ENCODE data around the gene PARVG. TPM values are rescaled to one million over a fixed set of nuclear protein-coding genes. Genes with fewer than 3 reads are reported as not detected.

Gene PARVG
- total RNA-seq, 2 donors from 2014 or later = 0.11 to 0.44 TPM

DNA sequence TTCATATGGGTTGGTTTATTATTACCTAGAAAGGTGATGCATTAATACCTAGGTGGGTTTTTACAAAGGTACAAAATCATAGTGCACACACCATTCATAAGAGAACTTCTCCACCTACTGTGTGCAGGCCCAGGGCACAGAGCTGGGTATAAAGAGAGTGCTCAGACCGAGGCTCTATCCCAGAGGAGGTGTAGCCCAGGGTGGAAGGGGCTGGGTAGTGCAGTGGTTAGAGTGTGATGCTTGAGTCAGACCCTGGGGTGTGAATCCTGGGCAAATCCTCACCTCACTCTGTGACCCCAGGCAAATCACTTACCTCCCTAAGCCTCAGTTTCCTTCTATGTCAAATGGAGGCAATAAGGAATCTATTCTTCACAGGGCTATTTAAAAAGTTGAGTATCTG lies 32.2 kb downstream of the PARVG start:
- no peaks in the 10 kb centered on the region for H3K36me3 Mint-ChIP-seq (ENCODE audit: low read depth)
- DNase-seq = peak; percentile 10
- TF ChIP-seq, protein P1, sequence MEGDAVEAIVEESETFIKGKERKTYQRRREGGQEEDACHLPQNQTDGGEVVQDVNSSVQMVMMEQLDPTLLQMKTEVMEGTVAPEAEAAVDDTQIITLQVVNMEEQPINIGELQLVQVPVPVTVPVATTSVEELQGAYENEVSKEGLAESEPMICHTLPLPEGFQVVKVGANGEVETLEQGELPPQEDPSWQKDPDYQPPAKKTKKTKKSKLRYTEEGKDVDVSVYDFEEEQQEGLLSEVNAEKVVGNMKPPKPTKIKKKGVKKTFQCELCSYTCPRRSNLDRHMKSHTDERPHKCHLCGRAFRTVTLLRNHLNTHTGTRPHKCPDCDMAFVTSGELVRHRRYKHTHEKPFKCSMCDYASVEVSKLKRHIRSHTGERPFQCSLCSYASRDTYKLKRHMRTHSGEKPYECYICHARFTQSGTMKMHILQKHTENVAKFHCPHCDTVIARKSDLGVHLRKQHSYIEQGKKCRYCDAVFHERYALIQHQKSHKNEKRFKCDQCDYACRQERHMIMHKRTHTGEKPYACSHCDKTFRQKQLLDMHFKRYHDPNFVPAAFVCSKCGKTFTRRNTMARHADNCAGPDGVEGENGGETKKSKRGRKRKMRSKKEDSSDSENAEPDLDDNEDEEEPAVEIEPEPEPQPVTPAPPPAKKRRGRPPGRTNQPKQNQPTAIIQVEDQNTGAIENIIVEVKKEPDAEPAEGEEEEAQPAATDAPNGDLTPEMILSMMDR (conservative IDR thresholded peaks at IDR 0.05) = no peak
- Histone ChIP-seq H3K9me3 (ENCODE audit: control insufficient read depth, low read length) (peaks cover 10% of the 10 kb centered on the region), H3K4me3 (ENCODE audit: low read length) (no peak overlapping the region), H3K9ac (ENCODE audit: extremely low read depth, low read length, poor library complexity, severe bottlenecking) (no peak overlapping the region), H3K27me3 (ENCODE audit: control insufficient read depth, insufficient read depth, low read length, poor library complexity, severe bottlenecking) (no peaks in the 10 kb centered on the region), H3K27ac (ENCODE audit: low read depth, low read length) (no peak overlapping the region), H3K4me1 (ENCODE audit: control insufficient read depth, insufficient read depth, low read length) (no peaks in the 10 kb centered on the region), H3K36me3 (ENCODE audit: control insufficient read depth, insufficient read depth, low read length) (no peaks in the 10 kb centered on the region)
- no peak overlapping the region for H3K4me3 Mint-ChIP-seq
- 100% methylated on average over 1 of the region's 1 CpG; no CpG with 5 or more reads in 1 of the 2 experiments for WGBS, 2 experiments (ENCODE audit: insufficient coverage in 1 of 2, insufficient read length in 1 of 2)
- no peak overlapping the region for H3K27ac Mint-ChIP-seq
- H3K4me1 Mint-ChIP-seq = no peaks in the 10 kb centered on the region
- peaks cover 8% of the 10 kb centered on the region for H3K9me3 Mint-ChIP-seq
- H3K27me3 Mint-ChIP-seq (ENCODE audit: insufficient read depth) = peaks cover 4% of the 10 kb centered on the region

DNA sequence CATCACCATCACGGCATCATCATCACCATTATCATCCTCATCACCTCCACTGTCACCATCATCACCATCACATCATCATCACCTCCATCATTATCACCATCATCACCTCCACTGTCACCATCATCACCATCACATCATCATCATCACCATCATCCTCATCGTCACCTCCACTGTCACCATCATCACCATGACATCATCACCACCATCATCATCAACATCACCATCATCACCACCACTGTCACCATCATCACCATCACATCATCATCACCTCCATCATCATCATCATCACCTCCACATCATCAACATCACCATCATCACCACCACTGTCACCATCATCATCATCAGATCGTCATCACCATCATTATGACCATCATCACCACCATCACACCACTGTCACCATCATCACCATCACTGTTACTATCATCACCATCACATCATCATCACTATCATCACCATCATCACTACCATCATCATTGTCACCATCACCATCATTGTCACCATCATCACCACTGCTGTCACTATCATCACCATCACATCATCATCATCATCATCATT lies 32.8 kb downstream of the PARVG start:
- TF ChIP-seq, protein P1 (conservative IDR thresholded peaks at IDR 0.05) = no peak
- Mint-ChIP-seq H3K27ac (no peak overlapping the region), H3K9me3 (peaks cover 8% of the 10 kb centered on the region), H3K27me3 (ENCODE audit: insufficient read depth) (peaks cover 4% of the 10 kb centered on the region), H3K4me1 (no peaks in the 10 kb centered on the region), H3K36me3 (ENCODE audit: low read depth) (no peaks in the 10 kb centered on the region), H3K4me3 (no peak overlapping the region)
- H3K27ac ChIP-seq (ENCODE audit: low read depth, low read length) = no peak overlapping the region
- H3K36me3 ChIP-seq (ENCODE audit: control insufficient read depth, insufficient read depth, low read length) = no peaks in the 10 kb centered on the region
- no peaks in the 10 kb centered on the region for H3K27me3 ChIP-seq (ENCODE audit: control insufficient read depth, insufficient read depth, low read length, poor library complexity, severe bottlenecking)
- H3K9ac ChIP-seq (ENCODE audit: extremely low read depth, low read length, poor library complexity, severe bottlenecking) = no peak overlapping the region
- H3K9me3 ChIP-seq (ENCODE audit: control insufficient read depth, low read length) = peaks cover 10% of the 10 kb centered on the region
- no peaks in the 10 kb centered on the region for H3K4me1 ChIP-seq (ENCODE audit: control insufficient read depth, insufficient read depth, low read length)
- peak; percentile 3 for DNase-seq
- no peak overlapping the region for H3K4me3 ChIP-seq (ENCODE audit: low read length)
- WGBS, 2 experiments (ENCODE audit: insufficient coverage in 1 of 2, insufficient read length in 1 of 2) = 50 to 72% methylated on average over 3 of the region's 3 CpGs

DNA sequence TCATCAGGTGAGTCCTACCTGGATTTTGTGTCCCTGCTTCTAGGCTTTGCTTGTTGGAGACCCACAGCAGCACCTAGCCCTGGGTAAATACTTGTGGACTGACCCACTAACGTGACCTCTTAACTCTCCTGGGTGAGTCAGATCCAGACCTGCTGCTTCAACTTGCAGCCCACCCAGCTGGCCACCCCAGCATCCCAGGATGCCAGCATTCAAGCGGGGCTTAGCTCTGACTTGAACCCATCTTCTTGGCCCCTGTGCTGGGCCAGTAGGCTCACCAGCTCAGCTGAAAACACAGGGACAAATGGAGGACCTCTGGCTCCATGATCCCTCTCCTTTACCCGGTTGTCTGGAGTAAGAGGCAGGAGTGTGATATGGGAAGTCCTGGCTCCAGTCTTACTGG lies 33.5 kb downstream of the PARVG start:
- H3K36me3 ChIP-seq (ENCODE audit: control insufficient read depth, insufficient read depth, low read length) = no peaks in the 10 kb centered on the region
- TF ChIP-seq, protein P1 (conservative IDR thresholded peaks at IDR 0.05) = no peak
- DNase-seq = peak; percentile 18
- no peaks in the 10 kb centered on the region for H3K4me1 ChIP-seq (ENCODE audit: control insufficient read depth, insufficient read depth, low read length)
- WGBS, 2 experiments (ENCODE audit: insufficient coverage in 1 of 2, insufficient read length in 1 of 2) = 86 to 93% methylated on average over 3 of the region's 3 CpGs
- no peak overlapping the region for H3K27ac ChIP-seq (ENCODE audit: low read depth, low read length)
- no peaks in the 10 kb centered on the region for H3K36me3 Mint-ChIP-seq (ENCODE audit: low read depth)
- peaks cover 4% of the 10 kb centered on the region for H3K27me3 Mint-ChIP-seq (ENCODE audit: insufficient read depth)
- H3K9ac ChIP-seq (ENCODE audit: extremely low read depth, low read length, poor library complexity, severe bottlenecking) = no peak overlapping the region
- no peak overlapping the region for H3K27ac Mint-ChIP-seq
- peaks cover 8% of the 10 kb centered on the region for H3K9me3 Mint-ChIP-seq
- no peaks in the 10 kb centered on the region for H3K27me3 ChIP-seq (ENCODE audit: control insufficient read depth, insufficient read depth, low read length, poor library complexity, severe bottlenecking)
- H3K4me3 Mint-ChIP-seq = no peak overlapping the region
- no peaks in the 10 kb centered on the region for H3K4me1 Mint-ChIP-seq
- no peak overlapping the region for H3K4me3 ChIP-seq (ENCODE audit: low read length)
- H3K9me3 ChIP-seq (ENCODE audit: control insufficient read depth, low read length) = peaks cover 10% of the 10 kb centered on the region

Measured in endodermal cell (in vitro differentiated cells).